HUES48 (cell line): Measurements from ENCODE around the gene PCNA.
"Not testable (repeated sequence)": the region's sequence is repeated elsewhere in the genome, so short reads cannot be mapped to it uniquely, and the experiment has no call there.

Experiments
- H3K27ac ChIP-seq: one replicate; pipeline ENCODE4 v1.7.0; 2013; ENCODE audit warnings: low read depth, low read length, inconsistent platforms
- H3K27me3 ChIP-seq: 2 replicates; pipeline ENCODE4 v1.6.1; 2013; ENCODE audit warnings: mild to moderate bottlenecking, low read length; ENCODE audit not compliant: control insufficient read depth, insufficient read depth
- H3K36me3 ChIP-seq: 2 replicates; pipeline ENCODE4 v1.6.1; 2013; ENCODE audit warnings: low read length; ENCODE audit not compliant: control insufficient read depth, insufficient read depth
- H3K4me1 ChIP-seq: 2 replicates; pipeline ENCODE4 v1.6.1; 2013; ENCODE audit warnings: mild to moderate bottlenecking, low read length; ENCODE audit not compliant: control insufficient read depth, insufficient read depth
- H3K4me3 ChIP-seq: 2 replicates; pipeline ENCODE4 v1.5.1; 2013; ENCODE audit warnings: mild to moderate bottlenecking, low read depth, low read length
- H3K9ac ChIP-seq: 2 replicates; pipeline ENCODE4 v1.6.1; 2013; ENCODE audit warnings: mild to moderate bottlenecking, low read depth, low read length, moderate library complexity
- H3K9me3 ChIP-seq: 2 replicates; pipeline ENCODE4 v1.6.1; 2013; ENCODE audit warnings: low read length; ENCODE audit not compliant: control insufficient read depth, insufficient read depth

The PCNA gene

GRCh38 chr20:5119143-5119434 lies 669 bp downstream of the PCNA start:
- H3K9ac ChIP-seq, result peak overlapping the region; percentile 99
- H3K27me3 ChIP-seq, result no peaks in the 10 kb centered on the region
- H3K36me3 ChIP-seq, result peaks cover 48% of the 10 kb centered on the region
- H3K4me1 ChIP-seq, result peaks cover 21% of the 10 kb centered on the region
- peak overlapping the region; percentile 94 for H3K4me3 ChIP-seq
- no peaks in the 10 kb centered on the region for H3K9me3 ChIP-seq
- H3K27ac ChIP-seq, result peak overlapping the region; percentile 96

- peak overlapping the region; percentile 94 for H3K4me3 ChIP-seq
Observed at GRCh38 chr20:5118220-5119142, 1.3 kb downstream of the PCNA start.

GRCh38 chr20:5116875-5117274 lies 2.9 kb downstream of the PCNA start:
- peaks cover 49% of the 10 kb centered on the region for H3K36me3 ChIP-seq
- H3K27me3 ChIP-seq, result no peaks in the 10 kb centered on the region
- H3K27ac ChIP-seq, result no peak overlapping the region
- no peaks in the 10 kb centered on the region for H3K9me3 ChIP-seq
- peak overlapping the region; percentile 94; the same call in 1 of the 2 replicates for H3K4me3 ChIP-seq
- H3K4me1 ChIP-seq, result peaks cover 15% of the 10 kb centered on the region
- no peak overlapping the region for H3K9ac ChIP-seq

More at GRCh38 chr20:5118220-5119142, 1.3 kb downstream of the PCNA start:
- peaks cover 49% of the 10 kb centered on the region for H3K36me3 ChIP-seq
- H3K27ac ChIP-seq, result peak overlapping the region; percentile 96
- no peaks in the 10 kb centered on the region for H3K27me3 ChIP-seq
- peaks cover 21% of the 10 kb centered on the region for H3K4me1 ChIP-seq
- peak overlapping the region; percentile 99 for H3K9ac ChIP-seq
- H3K9me3 ChIP-seq, result no peaks in the 10 kb centered on the region

- Histone ChIP-seq H3K36me3 (peaks cover 63% of the 10 kb centered on the region), H3K4me3 (no peak overlapping the region), H3K27ac (no peak overlapping the region), H3K9ac (no peak overlapping the region), H3K9me3 (no peaks in the 10 kb centered on the region), H3K27me3 (no peaks in the 10 kb centered on the region), H3K4me1 (peaks cover 12% of the 10 kb centered on the region)
Observed at GRCh38 chr20:5114403-5114802, 5.4 kb downstream of the PCNA start.

GRCh38 chr20:5113615-5113986 lies 6.2 kb downstream of the PCNA start:
- Histone ChIP-seq H3K4me3 (peak overlapping the region; percentile 99), H3K9me3 (no peaks in the 10 kb centered on the region), H3K27me3 (no peaks in the 10 kb centered on the region), H3K4me1 (peaks cover 12% of the 10 kb centered on the region), H3K36me3 (peaks cover 68% of the 10 kb centered on the region), H3K27ac (peak overlapping the region; percentile 97), H3K9ac (peak overlapping the region; percentile 77)

- no peaks in the 10 kb centered on the region for H3K9me3 ChIP-seq
- H3K9ac ChIP-seq, result no peak overlapping the region
- no peaks in the 10 kb centered on the region for H3K27me3 ChIP-seq
- H3K36me3 ChIP-seq, result peaks cover 66% of the 10 kb centered on the region
- H3K4me3 ChIP-seq, result no peak overlapping the region
- no peaks in the 10 kb centered on the region for H3K4me1 ChIP-seq
- H3K27ac ChIP-seq, result no peak overlapping the region
Observed at GRCh38 chr20:5109276-5109675, 10.5 kb downstream of the PCNA start.

GRCh38 chr20:5104479-5104878 lies 15.3 kb downstream of the PCNA start:
- Histone ChIP-seq H3K27me3 (no peaks in the 10 kb centered on the region), H3K4me3 (no peak overlapping the region), H3K27ac (no peak overlapping the region), H3K36me3 (peaks cover 95% of the 10 kb centered on the region), H3K9me3 (no peaks in the 10 kb centered on the region), H3K9ac (no peak overlapping the region), H3K4me1 (no peaks in the 10 kb centered on the region)

GRCh38 chr20:5100684-5101347 lies 18.9 kb downstream of the PCNA start:
- H3K27ac ChIP-seq, result no peak overlapping the region
- H3K4me1 ChIP-seq, result no peaks in the 10 kb centered on the region
- H3K9me3 ChIP-seq, result no peaks in the 10 kb centered on the region
- no peak overlapping the region for H3K9ac ChIP-seq
- no peak overlapping the region for H3K4me3 ChIP-seq
- H3K27me3 ChIP-seq, result no peaks in the 10 kb centered on the region
- peaks cover 85% of the 10 kb centered on the region for H3K36me3 ChIP-seq

GRCh38 chr20:5099909-5100308 lies 19.8 kb downstream of the PCNA start:
- not testable (repeated sequence) for H3K27ac ChIP-seq, H3K4me3 ChIP-seq, H3K4me1 ChIP-seq, H3K9me3 ChIP-seq, H3K9ac ChIP-seq, H3K27me3 ChIP-seq
- peaks cover 76% of the 10 kb centered on the region for H3K36me3 ChIP-seq

GRCh38 chr20:5099009-5099408 lies 20.7 kb downstream of the PCNA start:
- not testable (repeated sequence) for H3K27me3 ChIP-seq, H3K9me3 ChIP-seq, H3K4me1 ChIP-seq, H3K9ac ChIP-seq, H3K4me3 ChIP-seq, H3K27ac ChIP-seq
- H3K36me3 ChIP-seq, result peaks cover 67% of the 10 kb centered on the region

- Histone ChIP-seq H3K27ac (no peak overlapping the region), H3K9ac (no peak overlapping the region), H3K4me1 (no peaks in the 10 kb centered on the region), H3K4me3 (no peak overlapping the region), H3K27me3 (no peaks in the 10 kb centered on the region), H3K9me3 (no peaks in the 10 kb centered on the region), H3K36me3 (peaks cover 51% of the 10 kb centered on the region)
Observed at GRCh38 chr20:5096463-5096862, 23.3 kb downstream of the PCNA start.
